ENCODE measurements around the gene CARD9.
"Not testable (repeated sequence)": the region's sequence is repeated elsewhere in the genome, so short reads cannot be mapped to it uniquely, and the experiment has no call there.

The CARD9 gene

DNA sequence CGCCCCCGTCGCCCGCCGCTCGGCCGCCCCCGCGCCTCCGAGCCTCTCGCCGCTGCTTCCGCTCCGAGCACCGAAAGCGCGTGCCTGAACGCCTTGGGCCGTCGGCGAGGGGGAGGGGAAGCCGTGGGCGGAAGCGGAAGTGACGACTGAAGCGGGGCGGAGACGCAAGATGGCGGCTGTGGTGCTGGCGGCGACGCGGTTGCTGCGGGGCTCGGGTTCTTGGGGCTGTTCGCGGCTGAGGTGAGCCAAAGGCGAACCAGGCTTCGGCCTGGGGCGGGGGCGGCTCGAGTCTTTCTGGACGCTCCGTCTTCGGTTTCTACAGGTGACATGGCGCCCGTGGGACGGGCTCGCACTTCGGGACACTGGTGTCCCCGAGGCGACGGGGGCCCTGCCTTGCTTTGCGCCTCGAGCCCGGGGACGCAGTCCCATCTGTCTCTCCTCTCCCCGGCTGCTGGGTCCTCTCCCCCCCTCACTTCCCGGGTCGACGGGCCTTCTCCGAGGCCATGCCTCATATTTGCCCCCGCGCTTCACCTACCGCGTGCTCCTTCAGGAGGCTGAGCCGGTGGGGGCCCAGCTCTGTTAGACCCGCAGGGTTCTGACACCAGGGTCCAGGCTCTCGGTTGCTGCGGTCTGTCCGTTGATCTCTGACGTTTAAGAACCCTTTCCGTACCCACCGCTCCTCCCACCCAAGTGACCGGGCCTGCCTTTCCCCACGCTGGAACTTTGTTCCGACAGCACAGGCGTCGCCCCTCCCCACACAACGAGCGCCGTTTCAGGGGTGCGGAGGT, 37.2 kb upstream of the CARD9 start, which contains the start of the genes ENTR1 and PMPCA:
TSS of gene ENTR1 (minus strand) at position 115 of the 788 bp plus-strand sequence. CDS start 217 bp downstream, outside the sequence.
TSS of gene PMPCA (plus strand) at position 159 of the 788 bp plus-strand sequence. CDS start at position 170, 11 bp downstream.
- H3K9me3 ChIP-seq (ENCODE audit: low read length) = no peaks in the 10 kb centered on the region
- no peaks in the 10 kb centered on the region for H3F3A ChIP-seq (ENCODE audit: insufficient read depth, low read length)
- peaks cover 26% of the 10 kb centered on the region for H3K79me2 ChIP-seq (ENCODE audit: insufficient read depth, low read length)
- H3K36me3 ChIP-seq (ENCODE audit: insufficient read depth, low read length) = peaks cover 67% of the 10 kb centered on the region
- H3K4me1 ChIP-seq (ENCODE audit: insufficient read depth, low read length, severe bottlenecking) = peaks cover 31% of the 10 kb centered on the region
- H3K4me2 ChIP-seq (ENCODE audit: low read length) = peak within 1 kb of the TSS; percentile 100
- no peak for TF ChIP-seq EZH2 (IDR thresholded peaks at IDR 0.05; ENCODE audit: borderline replicate concordance, low read length)
- TF ChIP-seq, protein P1, sequence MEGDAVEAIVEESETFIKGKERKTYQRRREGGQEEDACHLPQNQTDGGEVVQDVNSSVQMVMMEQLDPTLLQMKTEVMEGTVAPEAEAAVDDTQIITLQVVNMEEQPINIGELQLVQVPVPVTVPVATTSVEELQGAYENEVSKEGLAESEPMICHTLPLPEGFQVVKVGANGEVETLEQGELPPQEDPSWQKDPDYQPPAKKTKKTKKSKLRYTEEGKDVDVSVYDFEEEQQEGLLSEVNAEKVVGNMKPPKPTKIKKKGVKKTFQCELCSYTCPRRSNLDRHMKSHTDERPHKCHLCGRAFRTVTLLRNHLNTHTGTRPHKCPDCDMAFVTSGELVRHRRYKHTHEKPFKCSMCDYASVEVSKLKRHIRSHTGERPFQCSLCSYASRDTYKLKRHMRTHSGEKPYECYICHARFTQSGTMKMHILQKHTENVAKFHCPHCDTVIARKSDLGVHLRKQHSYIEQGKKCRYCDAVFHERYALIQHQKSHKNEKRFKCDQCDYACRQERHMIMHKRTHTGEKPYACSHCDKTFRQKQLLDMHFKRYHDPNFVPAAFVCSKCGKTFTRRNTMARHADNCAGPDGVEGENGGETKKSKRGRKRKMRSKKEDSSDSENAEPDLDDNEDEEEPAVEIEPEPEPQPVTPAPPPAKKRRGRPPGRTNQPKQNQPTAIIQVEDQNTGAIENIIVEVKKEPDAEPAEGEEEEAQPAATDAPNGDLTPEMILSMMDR (IDR thresholded peaks at IDR 0.05; ENCODE audit: low read length) = no peak
- no peaks in the 10 kb centered on the region for H4K20me1 ChIP-seq (ENCODE audit: insufficient read depth, low read length)
- peak within 1 kb of the TSS; percentile 100 for H3K4me3 ChIP-seq (ENCODE audit: low read depth, low read length, poor library complexity, severe bottlenecking)
- H3K27ac ChIP-seq (ENCODE audit: low read depth, low read length, poor library complexity, severe bottlenecking) = peak within 1 kb of the TSS; percentile 63
- peak within 1 kb of the TSS; percentile 100 for H3K9ac ChIP-seq (ENCODE audit: low read length)
- no peaks in the 10 kb centered on the region for H3K27me3 ChIP-seq (ENCODE audit: insufficient read depth, low read length)
- no peaks in the 10 kb centered on the region for H3K9me2 ChIP-seq (ENCODE audit: low read depth, low read length)
- H2AFZ ChIP-seq (ENCODE audit: low read length) = no peak within 1 kb of the TSS

DNA sequence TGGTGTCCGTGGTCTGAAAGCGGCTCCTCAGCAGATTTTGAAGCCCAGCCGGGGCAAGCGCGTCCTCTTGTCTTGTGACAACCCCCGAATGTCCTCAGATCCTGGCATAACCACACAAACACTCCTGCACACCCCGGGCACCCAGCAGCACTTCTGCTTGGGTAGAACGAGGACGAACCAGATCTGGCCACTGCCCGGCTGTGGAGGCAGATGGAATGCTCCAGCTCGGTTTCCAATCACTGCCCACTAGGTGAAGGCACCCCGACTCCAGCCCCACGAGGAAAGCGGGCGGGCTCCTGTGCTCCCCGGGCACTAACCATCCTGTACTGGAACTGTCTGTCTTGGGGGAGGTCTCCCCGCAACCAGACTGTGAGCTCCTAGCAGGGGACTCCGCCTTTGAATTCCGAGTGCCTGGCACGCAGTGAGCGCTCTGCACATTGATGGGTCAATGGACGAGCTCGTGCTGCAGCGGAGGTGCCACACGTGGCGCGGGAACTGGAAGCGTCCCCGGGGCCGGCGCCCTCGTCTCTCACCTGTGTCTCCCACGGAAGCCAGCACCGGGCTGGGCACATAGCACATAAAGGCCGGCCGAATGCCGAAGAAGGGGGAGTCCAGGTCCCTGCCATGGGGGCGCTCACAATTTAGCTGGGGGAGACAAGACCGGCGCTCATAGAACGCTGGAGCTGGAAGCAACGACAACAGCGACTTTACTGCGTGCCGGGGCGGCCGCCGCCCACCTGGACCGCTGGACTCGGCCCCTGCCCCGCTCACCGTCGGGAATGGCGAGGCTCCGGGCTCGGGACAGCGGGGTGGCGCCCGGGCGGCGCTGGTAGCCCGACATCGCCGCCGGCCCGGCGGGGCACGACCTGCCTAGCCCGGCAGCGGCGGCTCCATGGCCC, 36.3 kb upstream of the CARD9 start:
- peak overlapping the region; percentile 63 for H3K27ac ChIP-seq (ENCODE audit: low read depth, low read length, poor library complexity, severe bottlenecking)

DNA sequence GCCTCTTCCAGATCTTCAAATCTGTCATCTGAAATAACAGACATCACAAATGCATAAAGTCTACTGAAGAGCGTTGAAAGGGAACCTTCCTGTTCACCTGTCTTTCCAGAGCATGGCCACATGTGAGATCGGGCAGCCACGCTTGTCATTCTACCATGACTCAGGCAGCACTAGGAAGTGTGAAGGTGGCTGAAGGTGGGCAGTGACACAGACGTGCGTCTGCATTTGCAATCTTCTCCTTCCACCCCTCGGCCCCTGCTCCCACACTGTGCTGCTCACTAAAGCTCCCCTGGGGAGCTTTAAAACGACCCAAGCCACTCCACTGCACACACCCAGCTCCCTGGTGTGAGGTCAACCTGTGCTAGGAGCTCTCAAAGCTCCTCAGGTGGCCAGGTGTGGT, 34.4 kb upstream of the CARD9 start:
- no peak overlapping the region for H3K4me2 ChIP-seq (ENCODE audit: low read length)
- H4K20me1 ChIP-seq (ENCODE audit: insufficient read depth, low read length) = no peaks in the 10 kb centered on the region
- no peak overlapping the region for H3K9ac ChIP-seq (ENCODE audit: low read length)
- no peaks in the 10 kb centered on the region for H3K27me3 ChIP-seq (ENCODE audit: insufficient read depth, low read length)
- H3F3A ChIP-seq (ENCODE audit: insufficient read depth, low read length) = no peaks in the 10 kb centered on the region
- H3K9me2 ChIP-seq (ENCODE audit: low read depth, low read length) = no peaks in the 10 kb centered on the region
- peaks cover 31% of the 10 kb centered on the region for H3K4me1 ChIP-seq (ENCODE audit: insufficient read depth, low read length, severe bottlenecking)
- H3K27ac ChIP-seq (ENCODE audit: low read depth, low read length, poor library complexity, severe bottlenecking) = no peak overlapping the region
- H3K79me2 ChIP-seq (ENCODE audit: insufficient read depth, low read length) = peaks cover 26% of the 10 kb centered on the region
- no peak for TF ChIP-seq EZH2 (IDR thresholded peaks at IDR 0.05; ENCODE audit: borderline replicate concordance, low read length)
- TF ChIP-seq, protein P1 (IDR thresholded peaks at IDR 0.05; ENCODE audit: low read length) = no peak
- H3K9me3 ChIP-seq (ENCODE audit: low read length) = no peaks in the 10 kb centered on the region
- H3K36me3 ChIP-seq (ENCODE audit: insufficient read depth, low read length) = peaks cover 65% of the 10 kb centered on the region
- H2AFZ ChIP-seq (ENCODE audit: low read length) = no peak overlapping the region
- H3K4me3 ChIP-seq (ENCODE audit: low read depth, low read length, poor library complexity, severe bottlenecking) = no peak overlapping the region

More for the DNA sequence above, 36.3 kb upstream of the CARD9 start:
- Histone ChIP-seq H3K9me2 (ENCODE audit: low read depth, low read length) (no peaks in the 10 kb centered on the region), H3K4me3 (ENCODE audit: low read depth, low read length, poor library complexity, severe bottlenecking) (peak overlapping the region; percentile 100), H3K9me3 (ENCODE audit: low read length) (no peaks in the 10 kb centered on the region), H3K9ac (ENCODE audit: low read length) (peak overlapping the region; percentile 99), H2AFZ (ENCODE audit: low read length) (no peak overlapping the region), H3K27me3 (ENCODE audit: insufficient read depth, low read length) (no peaks in the 10 kb centered on the region), H4K20me1 (ENCODE audit: insufficient read depth, low read length) (no peaks in the 10 kb centered on the region), H3K36me3 (ENCODE audit: insufficient read depth, low read length) (peaks cover 69% of the 10 kb centered on the region), H3F3A (ENCODE audit: insufficient read depth, low read length) (no peaks in the 10 kb centered on the region), H3K79me2 (ENCODE audit: insufficient read depth, low read length) (peaks cover 26% of the 10 kb centered on the region), H3K4me2 (ENCODE audit: low read length) (peak overlapping the region; percentile 86), H3K4me1 (ENCODE audit: insufficient read depth, low read length, severe bottlenecking) (peaks cover 31% of the 10 kb centered on the region)
- TF ChIP-seq, protein P1 (IDR thresholded peaks at IDR 0.05; ENCODE audit: low read length) = no peak
- TF ChIP-seq EZH2 (IDR thresholded peaks at IDR 0.05; ENCODE audit: borderline replicate concordance, low read length) = no peak

DNA sequence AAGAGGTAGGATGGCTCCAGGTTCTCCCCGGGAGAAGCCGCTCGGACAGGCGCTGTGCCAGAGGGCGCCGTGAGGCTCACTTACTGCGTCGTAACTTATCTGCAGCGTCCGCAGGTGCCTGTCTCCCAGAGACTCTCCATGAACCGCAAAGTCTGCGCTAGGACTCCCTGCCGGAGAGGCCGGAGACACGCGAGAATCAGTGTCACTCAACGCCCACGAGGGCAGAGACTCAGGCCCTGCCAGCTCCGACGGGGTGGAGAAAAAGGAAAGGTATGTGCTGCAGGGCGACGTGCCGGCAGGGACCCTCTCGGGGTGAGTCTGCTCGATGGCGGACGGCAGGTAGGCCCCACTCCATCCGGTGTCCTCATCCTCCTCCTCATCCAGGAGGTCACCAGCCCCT, 33.6 kb upstream of the CARD9 start:
- not testable (repeated sequence) for H3K27ac ChIP-seq (ENCODE audit: low read depth, low read length, poor library complexity, severe bottlenecking); H3K9me2 ChIP-seq (ENCODE audit: low read depth, low read length); H4K20me1 ChIP-seq (ENCODE audit: insufficient read depth, low read length); H2AFZ ChIP-seq (ENCODE audit: low read length); H3F3A ChIP-seq (ENCODE audit: insufficient read depth, low read length); H3K27me3 ChIP-seq (ENCODE audit: insufficient read depth, low read length); H3K9me3 ChIP-seq (ENCODE audit: low read length); H3K9ac ChIP-seq (ENCODE audit: low read length); H3K4me2 ChIP-seq (ENCODE audit: low read length); H3K4me3 ChIP-seq (ENCODE audit: low read depth, low read length, poor library complexity, severe bottlenecking)
- Histone ChIP-seq H3K36me3 (ENCODE audit: insufficient read depth, low read length) (peaks cover 65% of the 10 kb centered on the region), H3K79me2 (ENCODE audit: insufficient read depth, low read length) (peaks cover 23% of the 10 kb centered on the region), H3K4me1 (ENCODE audit: insufficient read depth, low read length, severe bottlenecking) (peaks cover 28% of the 10 kb centered on the region)

DNA sequence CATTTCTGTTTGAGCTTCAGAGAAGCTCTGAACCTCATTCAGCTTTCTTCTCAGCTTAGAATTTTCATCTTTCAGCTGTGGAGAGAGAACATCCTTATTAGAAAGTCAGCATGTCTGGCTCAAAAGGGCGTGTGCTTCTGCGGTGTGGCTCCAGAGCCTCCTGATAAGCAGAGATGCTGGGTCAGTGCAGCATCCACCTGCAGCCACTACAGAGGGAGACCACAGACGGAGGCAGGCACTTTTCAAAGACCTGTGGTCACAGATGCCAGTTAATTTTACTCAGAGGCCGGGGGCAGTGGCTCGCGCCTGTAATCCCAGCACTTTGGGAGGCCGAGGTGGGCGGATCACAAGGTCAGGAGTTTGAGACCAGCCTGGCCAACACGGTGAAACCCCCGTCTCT, 32.4 kb upstream of the CARD9 start:
- H3F3A ChIP-seq (ENCODE audit: insufficient read depth, low read length); H3K27ac ChIP-seq (ENCODE audit: low read depth, low read length, poor library complexity, severe bottlenecking); H2AFZ ChIP-seq (ENCODE audit: low read length); H3K4me3 ChIP-seq (ENCODE audit: low read depth, low read length, poor library complexity, severe bottlenecking); H3K9me3 ChIP-seq (ENCODE audit: low read length); H3K9me2 ChIP-seq (ENCODE audit: low read depth, low read length); H3K4me2 ChIP-seq (ENCODE audit: low read length); H4K20me1 ChIP-seq (ENCODE audit: insufficient read depth, low read length); H3K27me3 ChIP-seq (ENCODE audit: insufficient read depth, low read length); H3K9ac ChIP-seq (ENCODE audit: low read length): not testable (repeated sequence)
- Histone ChIP-seq H3K4me1 (ENCODE audit: insufficient read depth, low read length, severe bottlenecking) (peaks cover 16% of the 10 kb centered on the region), H3K79me2 (ENCODE audit: insufficient read depth, low read length) (peaks cover 11% of the 10 kb centered on the region), H3K36me3 (ENCODE audit: insufficient read depth, low read length) (peaks cover 72% of the 10 kb centered on the region)

Data from OCI-LY1 (cell line).